HEK293 (cell line): ENCODE data around the gene LGR5.
A peak's percentile ranks its signal among the peaks of the same experiment; 100 is the strongest.

Source experiments
- CTCF ChIA-PET: fragments of 350-600 bp; formaldehyde crosslinking; extraction: SDS; loops from one replicate; lab custom pipeline; 2021; ENCODE audit warnings: antibody characterized with exemption; lab: Yijun Ruan, JAX
- POLR2A ChIA-PET: fragments of 300-600 bp; formaldehyde crosslinking; extraction: SDS; loops from one replicate; lab custom pipeline; 2020; ENCODE audit warnings: antibody characterized with exemption, inconsistent platforms; lab: Yijun Ruan, JAX
- H3K27ac ChIP-seq: fragments of 200-500 bp; sonication (Bioruptor generic); 2 replicates; pipeline ENCODE4 v1.5.1; 2014; ENCODE audit warnings: low read depth, low read length, control low read depth, inconsistent platforms; ENCODE audit errors: extremely low read depth
- H3K36me3 ChIP-seq, 2 experiments: fragments of 200-500 bp in 1 of 2; sonication (Bioruptor generic) in 1 of 2; 1 replicate in 1 of 2; 2 replicates in 1 of 2; pipeline ENCODE4 v1.5.1; 2014 to 2017; ENCODE audit warnings: inconsistent platforms in 2 of 2, low read length in 2 of 2; ENCODE audit not compliant: control insufficient read depth in 2 of 2, insufficient read depth in 1 of 2
- H3K4me1 ChIP-seq: fragments of 200-500 bp; sonication (Bioruptor generic); 2 replicates; pipeline ENCODE4 v1.5.1; 2014; ENCODE audit warnings: mild to moderate bottlenecking, low read length, inconsistent platforms; ENCODE audit not compliant: control insufficient read depth, insufficient read depth
- H3K4me3 ChIP-seq: 2 replicates; pipeline ENCODE4 v1.5.1; 2011; ENCODE audit warnings: low read depth, mild to moderate bottlenecking, control low read depth, low read length, moderate library complexity
- H3K9me3 ChIP-seq: fragments of 200-500 bp; sonication (Bioruptor generic); 2 replicates; pipeline ENCODE4 v1.5.1; 2014; ENCODE audit warnings: low read depth, low read length, inconsistent platforms; ENCODE audit not compliant: control insufficient read depth, insufficient read depth
- CTCF ChIP-seq: fragments of 450-650 bp; formaldehyde crosslinking; IDR thresholded peaks from 2 replicates; pipeline ENCODE4 v1.5.1; 2016; ENCODE audit warnings: missing biosample characterization, missing genetic modification characterization
- RBAK ChIP-seq: fragments of 450-650 bp; formaldehyde crosslinking; IDR thresholded peaks from 2 replicates; pipeline ENCODE4 v1.5.1; 2016; ENCODE audit warnings: missing biosample characterization, missing genetic modification characterization
- SCRT2 ChIP-seq: fragments of 450-650 bp; formaldehyde crosslinking; IDR thresholded peaks from 2 replicates; pipeline ENCODE4 v1.5.1; 2016; ENCODE audit warnings: missing biosample characterization, missing genetic modification characterization
- TSHZ1 ChIP-seq: fragments of 450-650 bp; formaldehyde crosslinking; IDR thresholded peaks from 2 replicates; pipeline ENCODE4 v1.5.1; 2016; ENCODE audit warnings: missing biosample characterization, missing genetic modification characterization, borderline replicate concordance
- WT1 ChIP-seq: fragments of 450-650 bp; formaldehyde crosslinking; IDR thresholded peaks from 2 replicates; pipeline ENCODE4 v1.5.1; 2016; ENCODE audit warnings: missing biosample characterization, missing genetic modification characterization
- ZBTB1 ChIP-seq: fragments of 450-650 bp; formaldehyde crosslinking; IDR thresholded peaks from 2 replicates; pipeline ENCODE4 v1.5.1; 2016; ENCODE audit warnings: missing biosample characterization, missing genetic modification characterization
- ZIC2 ChIP-seq: fragments of 450-650 bp; formaldehyde crosslinking; IDR thresholded peaks from 2 replicates; pipeline ENCODE4 v1.5.1; 2016; ENCODE audit warnings: missing biosample characterization, missing genetic modification characterization
- ZNF280D ChIP-seq: fragments of 450-650 bp; formaldehyde crosslinking; IDR thresholded peaks from 2 replicates; pipeline ENCODE4 v1.5.1; 2016; ENCODE audit warnings: missing biosample characterization, missing genetic modification characterization
- ZNF391 ChIP-seq: fragments of 450-650 bp; formaldehyde crosslinking; IDR thresholded peaks from 2 replicates; pipeline ENCODE4 v1.5.1; 2016; ENCODE audit warnings: low read depth, missing biosample characterization, missing genetic modification characterization, borderline replicate concordance
- ZNF654 ChIP-seq: fragments of 450-650 bp; formaldehyde crosslinking; IDR thresholded peaks from 2 replicates; pipeline ENCODE4 v1.5.1; 2016; ENCODE audit warnings: low read depth, missing biosample characterization, missing genetic modification characterization
- ZNF76 ChIP-seq: fragments of 450-650 bp; formaldehyde crosslinking; IDR thresholded peaks from 2 replicates; pipeline ENCODE4; 2016; ENCODE audit warnings: low read depth, missing biosample characterization, missing genetic modification characterization, borderline replicate concordance
- TF ChIP-seq, protein P1 (sequence below): fragments of 450-650 bp; formaldehyde crosslinking; IDR thresholded peaks from 2 replicates; pipeline ENCODE4 v1.5.1; 2016; ENCODE audit warnings: missing biosample characterization, missing genetic modification characterization, low read depth
- TF ChIP-seq, protein P2 (sequence below): fragments of 450-650 bp; formaldehyde crosslinking; IDR thresholded peaks from 2 replicates; pipeline ENCODE4 v1.5.1; 2017; ENCODE audit warnings: missing biosample characterization, missing genetic modification characterization

The LGR5 gene

GRCh38 chr12:71546322-71546861, 106.8 kb downstream of the LGR5 start:
- no peaks in the 10 kb centered on the region; a peak in 1 of 3 replicates for H3K36me3 ChIP-seq
- no peaks in the 10 kb centered on the region for H3K4me1 ChIP-seq
- no peaks in the 10 kb centered on the region for H3K9me3 ChIP-seq
- ChIA-PET POLR2A (no interaction called here), CTCF (no interaction called here)
- no peak overlapping the region for H3K4me3 ChIP-seq
- H3K27ac ChIP-seq: no peak overlapping the region
- no peak for TF ChIP-seq RBAK (tag by site-specific recombination)

- H3K9me3 ChIP-seq: no peaks in the 10 kb centered on the region
- TF ChIP-seq RBAK (tag by site-specific recombination) (no peak), SCRT2 (0 out of 2 replicates have a peak, but pooled peaks have one; percentile 20)
- ChIA-PET POLR2A (no interaction called here), CTCF (interaction anchor here (0.6 to 2.5 kb wide), 5 partner anchors 23 to 200 kb away, joined by 3 to 7 read pairs (median 4); no protein-coding TSS in a partner anchor)
- H3K27ac ChIP-seq: no peak overlapping the region
- no peaks in the 10 kb centered on the region for H3K4me1 ChIP-seq
- no peak overlapping the region for H3K4me3 ChIP-seq
- no peaks in the 10 kb centered on the region; a peak in 1 of 3 replicates for H3K36me3 ChIP-seq
Observed at GRCh38 chr12:71548893-71549292, 109.3 kb downstream of the LGR5 start.

GRCh38 chr12:71551529-71551928, 111.9 kb downstream of the LGR5 start:
- Histone ChIP-seq H3K4me1 (no peaks in the 10 kb centered on the region), H3K27ac (no peak overlapping the region), H3K36me3 (no peaks in the 10 kb centered on the region; a peak in 1 of 3 replicates), H3K4me3 (no peak overlapping the region), H3K9me3 (no peaks in the 10 kb centered on the region)
- ChIA-PET CTCF (interaction anchor here (0.6 to 2.8 kb wide), 15 partner anchors 9 to 196 kb away, joined by 3 to 18 read pairs (median 4); no protein-coding TSS in a partner anchor), POLR2A (no interaction called here)
- TF ChIP-seq, protein P1, sequence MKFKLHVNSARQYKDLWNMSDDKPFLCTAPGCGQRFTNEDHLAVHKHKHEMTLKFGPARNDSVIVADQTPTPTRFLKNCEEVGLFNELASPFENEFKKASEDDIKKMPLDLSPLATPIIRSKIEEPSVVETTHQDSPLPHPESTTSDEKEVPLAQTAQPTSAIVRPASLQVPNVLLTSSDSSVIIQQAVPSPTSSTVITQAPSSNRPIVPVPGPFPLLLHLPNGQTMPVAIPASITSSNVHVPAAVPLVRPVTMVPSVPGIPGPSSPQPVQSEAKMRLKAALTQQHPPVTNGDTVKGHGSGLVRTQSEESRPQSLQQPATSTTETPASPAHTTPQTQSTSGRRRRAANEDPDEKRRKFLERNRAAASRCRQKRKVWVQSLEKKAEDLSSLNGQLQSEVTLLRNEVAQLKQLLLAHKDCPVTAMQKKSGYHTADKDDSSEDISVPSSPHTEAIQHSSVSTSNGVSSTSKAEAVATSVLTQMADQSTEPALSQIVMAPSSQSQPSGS (tag by site-specific recombination): no peak
- TF ChIP-seq ZNF280D (tag by site-specific recombination) (no peak), ZBTB1 (no peak), TSHZ1 (no peak), CTCF (tag by site-specific recombination) (peak; percentile 36; the same call in 1 of the 2 replicates), ZNF654 (tag by site-specific recombination) (peak; percentile 80), ZIC2 (no peak), ZNF76 (no peak), ZNF391 (tag by site-specific recombination) (no peak), WT1 (tag by site-specific recombination) (no peak)
- TF ChIP-seq, protein P2, sequence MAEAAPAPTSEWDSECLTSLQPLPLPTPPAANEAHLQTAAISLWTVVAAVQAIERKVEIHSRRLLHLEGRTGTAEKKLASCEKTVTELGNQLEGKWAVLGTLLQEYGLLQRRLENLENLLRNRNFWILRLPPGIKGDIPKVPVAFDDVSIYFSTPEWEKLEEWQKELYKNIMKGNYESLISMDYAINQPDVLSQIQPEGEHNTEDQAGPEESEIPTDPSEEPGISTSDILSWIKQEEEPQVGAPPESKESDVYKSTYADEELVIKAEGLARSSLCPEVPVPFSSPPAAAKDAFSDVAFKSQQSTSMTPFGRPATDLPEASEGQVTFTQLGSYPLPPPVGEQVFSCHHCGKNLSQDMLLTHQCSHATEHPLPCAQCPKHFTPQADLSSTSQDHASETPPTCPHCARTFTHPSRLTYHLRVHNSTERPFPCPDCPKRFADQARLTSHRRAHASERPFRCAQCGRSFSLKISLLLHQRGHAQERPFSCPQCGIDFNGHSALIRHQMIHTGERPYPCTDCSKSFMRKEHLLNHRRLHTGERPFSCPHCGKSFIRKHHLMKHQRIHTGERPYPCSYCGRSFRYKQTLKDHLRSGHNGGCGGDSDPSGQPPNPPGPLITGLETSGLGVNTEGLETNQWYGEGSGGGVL (tag by site-specific recombination): no peak
